Measurements from ENCODE around the gene TEX44.

DNA sequence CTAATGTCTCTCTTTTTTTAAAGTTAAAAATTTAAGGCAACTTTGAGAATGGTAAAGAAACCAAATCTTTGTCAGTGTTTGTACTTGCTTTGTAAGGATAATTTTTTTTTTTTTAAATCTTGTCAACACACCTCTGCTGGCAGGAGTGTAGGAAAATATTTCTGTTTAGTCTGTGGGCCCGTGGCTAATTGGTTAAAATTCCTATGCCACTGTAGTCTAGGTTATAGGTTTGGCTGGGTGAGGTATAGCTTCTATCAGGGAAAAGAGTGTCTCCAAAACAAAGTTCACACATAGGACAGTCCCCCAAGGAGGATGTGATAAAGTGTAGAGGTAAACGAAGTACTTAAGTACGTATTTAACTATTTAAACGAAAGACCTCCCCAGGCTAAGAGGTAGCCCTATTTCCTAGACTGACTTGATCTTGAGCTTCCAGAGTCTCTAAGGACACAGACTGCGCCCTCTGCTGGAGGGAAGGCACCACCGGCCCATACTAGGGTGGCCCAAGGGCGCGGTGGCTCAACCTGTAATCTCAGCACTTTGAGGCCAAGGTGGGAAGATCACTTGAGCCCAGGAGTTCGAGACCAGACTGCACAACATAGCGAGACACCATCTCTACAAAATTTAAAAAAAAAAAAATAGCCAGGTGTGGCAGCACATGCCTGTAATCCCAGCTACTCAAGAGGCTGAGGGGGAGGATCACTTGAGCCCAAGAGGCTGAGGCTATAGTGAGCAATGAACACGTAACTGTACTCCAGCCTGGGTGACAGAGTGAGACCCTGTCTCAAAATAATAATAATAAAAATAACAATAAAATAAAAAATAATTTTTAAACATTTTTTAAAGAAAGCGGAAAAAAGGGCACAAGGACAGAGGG, 8.9 kb downstream of the TEX44 start:
- TF ChIP-seq EZH2 (IDR thresholded peaks at IDR 0.05) (no peak), POLR2AphosphoS5 (IDR thresholded peaks at IDR 0.05; ENCODE audit: low read depth, low read length) (no peak), CTCF (IDR thresholded peaks at IDR 0.05 in 2 of 3, conservative IDR thresholded peaks at IDR 0.05 in 1 of 3; ENCODE audit: borderline replicate concordance in 1 of 3, insufficient read depth in 1 of 3, low read depth in 2 of 3, low read length in 2 of 3) (peak in 2 of 3 experiments; percentile 82 to 88; a peak in 4 of 6 replicates), EZH2phosphoT487 (IDR thresholded peaks at IDR 0.05; ENCODE audit: borderline replicate concordance) (no peak)
